Muscle of leg (tissue), 16 donors: ENCODE measurements around the gene NCOR2. TPM values are rescaled to one million over a fixed set of nuclear protein-coding genes. Genes with fewer than 3 reads are reported as not detected.

Experiments used
- DNase-seq: peaks from one replicate; pipeline ENCODE4 v3.0.0; 2013
- H3K27ac ChIP-seq: one replicate; pipeline ENCODE4 v1.5.1; 2013; ENCODE audit warnings: mild to moderate bottlenecking, low read length, control low read depth
- H3K27me3 ChIP-seq: one replicate; pipeline ENCODE4 v1.6.1; 2013; ENCODE audit warnings: low read length; ENCODE audit not compliant: control insufficient read depth, insufficient read depth
- H3K36me3 ChIP-seq: one replicate; pipeline ENCODE4 v1.6.1; 2013; ENCODE audit warnings: low read length; ENCODE audit not compliant: control insufficient read depth, insufficient read depth
- H3K4me1 ChIP-seq: one replicate; pipeline ENCODE4 v1.6.1; 2013; ENCODE audit warnings: low read length; ENCODE audit not compliant: control insufficient read depth, insufficient read depth
- H3K4me3 ChIP-seq: one replicate; pipeline ENCODE4 v1.5.1; 2013; ENCODE audit warnings: low read length, control low read depth
- H3K9me3 ChIP-seq: replicated peaks from 2 replicates; pipeline ENCODE4 v1.6.1; 2013; ENCODE audit warnings: low read depth, low read length; ENCODE audit not compliant: control insufficient read depth
- WGBS: methylation state at CpG from one replicate; pipeline ENCODE4 v1.1.5; 2013; ENCODE audit warnings: missing lambda C conversion rate; ENCODE audit not compliant: insufficient coverage; 5-methylcytosine and 5-hydroxymethylcytosine counted together
- long read RNA-seq, 11 donors: transcript quantifications; one replicate each; lab custom pipeline, GENCODE V29; 2026
- polyA plus RNA-seq, 8 donors: library from polyadenylated mRNA; unstranded; fragments of 120-200 nt; gene quantifications; one replicate each; pipeline versions ENCODE4 v1.2.1 to v1.2.3, GENCODE V29; 2013; ENCODE audit warnings: inconsistent platforms in 1 of 8, low replicate concordance in 1 of 8; ENCODE audit not compliant: insufficient read length in 8 of 8, insufficient read depth in 1 of 8
- total RNA-seq: library from RNA; stranded (reverse); fragments of 120-200 nt; gene quantifications from one replicate; pipeline ENCODE4 v1.2.4, GENCODE V29; 2013

Gene NCOR2
- total RNA-seq (48.1 TPM), polyA plus RNA-seq (100 to 1,000 TPM in 6 of 8 donors, 10 to 100 TPM in 2; 81.5 to 137 (median 117) TPM)
- long read RNA-seq, donor 1 = 0 reads
- long read RNA-seq, donor 2 = 0 reads
- long read RNA-seq, donor 3, partial matches to known transcripts = 41 of 45 reads
- long read RNA-seq, donor 3, other reads (novel, unspliced or antisense) = 0 of 45 reads
- long read RNA-seq, donor 4, partial matches to known transcripts = 6 of 8 reads
- long read RNA-seq, donor 4, other reads (novel, unspliced or antisense) = 0 of 8 reads
- long read RNA-seq, donor 5, partial matches to known transcripts = 50 of 56 reads
- long read RNA-seq, donor 5, other reads (novel, unspliced or antisense) = 0 of 56 reads
- long read RNA-seq, donor 6, partial matches to known transcripts = 20 of 21 reads
- long read RNA-seq, donor 6, other reads (novel, unspliced or antisense) = 0 of 21 reads
- long read RNA-seq, donor 7, partial matches to known transcripts = 5 of 8 reads
- long read RNA-seq, donor 7, other reads (novel, unspliced or antisense) = 0 of 8 reads
- long read RNA-seq, donor 8, partial matches to known transcripts = 12 of 15 reads
- long read RNA-seq, donor 8, other reads (novel, unspliced or antisense) = 0 of 15 reads
- long read RNA-seq, donor 9, partial matches to known transcripts = 13 of 13 reads
- long read RNA-seq, donor 9, other reads (novel, unspliced or antisense) = 0 of 13 reads
- long read RNA-seq, donor 10, partial matches to known transcripts = 45 of 50 reads
- long read RNA-seq, donor 10, other reads (novel, unspliced or antisense) = 0 of 50 reads
- long read RNA-seq, donor 11, partial matches to known transcripts = 17 of 20 reads
- long read RNA-seq, donor 11, other reads (novel, unspliced or antisense) = 0 of 20 reads

DNA sequence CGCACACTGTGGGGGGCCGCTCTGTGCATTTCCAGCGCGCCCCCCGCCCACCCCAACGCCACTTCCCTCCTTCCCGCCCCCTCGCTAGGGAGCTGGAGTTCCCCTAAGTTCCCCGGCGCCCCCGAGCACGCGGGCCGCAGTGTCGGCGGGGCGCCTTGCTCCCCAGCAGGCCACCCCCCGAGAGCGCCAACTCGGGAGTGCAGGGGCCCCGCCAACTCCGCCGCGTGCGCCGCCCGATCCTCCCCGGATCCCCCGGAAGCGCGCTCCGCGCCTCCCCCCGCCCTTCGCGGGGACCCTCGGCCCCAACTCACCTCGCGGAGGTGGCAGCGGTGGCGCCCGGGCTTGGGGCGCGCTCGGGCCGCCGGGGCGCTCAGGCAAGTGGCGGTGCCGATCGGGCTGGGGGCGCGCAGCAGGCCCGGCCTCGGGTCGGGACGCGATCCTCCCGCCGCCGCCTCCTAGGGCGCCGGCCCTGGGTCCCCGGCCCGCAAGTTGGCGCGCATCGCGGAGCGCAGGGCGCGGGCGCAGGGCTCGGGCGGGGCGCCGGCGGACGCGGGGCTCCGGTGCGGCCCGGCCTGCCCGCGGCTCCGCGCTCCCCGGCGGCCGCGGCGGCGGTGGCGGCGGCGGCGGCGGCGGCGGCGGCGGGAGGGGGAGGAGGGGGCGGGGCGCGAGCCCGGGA is at the start of gene NCOR2:
NCOR2 (minus strand) TSS at position 616 of the 676 bp plus-strand sequence. CDS start 72,361 bp downstream, outside the sequence.
- H3K36me3 ChIP-seq = no peaks in the 10 kb centered on the region
- H3K27ac ChIP-seq = peak within 1 kb of the TSS; percentile 97
- WGBS = under 1% methylated on average over 84 of the region's 106 CpGs
- H3K9me3 ChIP-seq = no peaks in the 10 kb centered on the region
- no peaks in the 10 kb centered on the region for H3K27me3 ChIP-seq
- peaks cover 51% of the 10 kb centered on the region for H3K4me1 ChIP-seq
- peak within 1 kb of the TSS; percentile 97 for H3K4me3 ChIP-seq
- peak; percentile 61 for DNase-seq

DNA sequence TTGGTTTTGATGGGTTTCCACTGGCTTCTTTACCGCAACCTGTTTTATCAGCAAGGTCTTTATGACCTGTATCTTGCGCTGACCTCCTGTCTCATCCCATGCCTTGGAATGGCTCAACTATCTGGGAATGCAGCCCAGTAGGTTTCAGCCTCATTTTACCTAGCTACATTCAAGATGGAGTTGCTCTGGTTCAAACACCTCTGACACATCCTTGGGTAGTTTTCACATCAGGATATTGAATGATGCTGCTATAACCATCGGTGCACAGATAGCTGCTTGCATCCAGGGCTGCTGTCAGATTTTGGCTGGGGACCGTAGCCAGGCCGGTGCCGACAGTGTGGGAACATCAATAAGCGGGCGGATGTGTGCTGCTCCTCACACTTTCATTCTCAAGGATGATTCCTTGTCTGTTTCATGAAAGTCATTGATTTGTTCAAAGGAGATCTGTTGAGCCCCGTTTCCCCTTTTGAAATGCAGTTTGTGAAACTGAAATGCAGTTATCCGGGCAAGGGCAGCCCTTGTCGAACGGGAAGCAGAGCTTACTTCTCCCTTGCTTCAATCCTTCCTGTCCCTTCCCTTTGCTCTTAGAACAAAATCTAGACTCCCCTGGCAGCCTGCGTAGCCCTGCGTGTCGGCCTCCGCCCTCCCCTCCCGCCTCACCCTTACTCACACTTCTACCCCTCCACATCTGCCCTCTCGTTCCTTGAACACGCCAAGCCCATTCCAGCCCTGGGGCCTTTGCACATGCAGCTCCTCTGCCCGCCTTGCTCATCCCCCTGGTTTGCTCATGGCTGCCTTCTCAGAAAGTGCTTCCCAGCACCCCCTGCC is 49.2 kb upstream of the NCOR2 start:
- Histone ChIP-seq H3K4me1 (peaks cover 15% of the 10 kb centered on the region), H3K4me3 (no peak overlapping the region), H3K36me3 (no peaks in the 10 kb centered on the region), H3K9me3 (peaks cover 9% of the 10 kb centered on the region), H3K27me3 (peaks cover 5% of the 10 kb centered on the region), H3K27ac (no peak overlapping the region)
- no peak for DNase-seq
- WGBS = 65% methylated on average over 14 of the region's 20 CpGs

DNA sequence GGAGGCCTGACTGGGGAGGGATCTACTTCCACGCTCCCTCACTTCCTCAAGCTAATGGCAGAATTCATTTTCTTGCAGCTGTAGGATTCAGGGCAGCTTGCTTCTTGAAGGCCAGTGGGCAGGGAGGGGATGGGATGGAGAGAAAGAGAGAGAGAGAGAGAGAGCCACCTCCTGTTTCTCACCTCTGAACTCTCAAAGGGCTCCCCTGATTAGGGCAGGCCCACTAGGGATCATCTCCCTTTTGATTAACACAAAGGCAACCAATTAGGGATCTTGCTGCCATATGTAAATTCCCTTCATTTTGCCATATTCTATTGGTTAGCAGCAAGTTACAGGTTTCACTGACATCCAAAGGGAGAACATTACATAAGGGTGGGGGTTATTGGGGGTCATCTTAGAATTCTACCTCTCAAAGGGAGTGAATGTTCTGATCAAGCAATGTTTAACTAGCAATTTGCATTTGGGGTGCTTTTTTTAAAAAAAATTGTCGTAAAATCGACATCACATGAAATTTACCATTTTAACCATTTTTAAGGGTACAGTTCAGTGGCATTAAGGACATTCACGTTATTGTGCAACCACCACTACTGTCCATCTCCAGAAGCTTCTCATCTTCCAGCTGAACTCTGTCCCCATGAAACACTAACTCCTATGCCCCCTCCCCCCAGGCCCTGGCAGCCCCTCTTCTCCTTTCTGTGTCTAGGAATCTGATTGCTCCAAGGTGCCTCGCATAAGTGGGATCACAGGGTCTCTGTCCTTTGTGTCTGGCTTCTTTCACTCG is 47.3 kb upstream of the NCOR2 start:
- Histone ChIP-seq H3K36me3 (no peaks in the 10 kb centered on the region), H3K4me3 (no peak overlapping the region), H3K4me1 (peaks cover 11% of the 10 kb centered on the region), H3K27ac (no peak overlapping the region), H3K27me3 (peaks cover 5% of the 10 kb centered on the region), H3K9me3 (peaks cover 9% of the 10 kb centered on the region)
- no peak for DNase-seq
- WGBS = 82% methylated on average over 3 of the region's 6 CpGs

DNA sequence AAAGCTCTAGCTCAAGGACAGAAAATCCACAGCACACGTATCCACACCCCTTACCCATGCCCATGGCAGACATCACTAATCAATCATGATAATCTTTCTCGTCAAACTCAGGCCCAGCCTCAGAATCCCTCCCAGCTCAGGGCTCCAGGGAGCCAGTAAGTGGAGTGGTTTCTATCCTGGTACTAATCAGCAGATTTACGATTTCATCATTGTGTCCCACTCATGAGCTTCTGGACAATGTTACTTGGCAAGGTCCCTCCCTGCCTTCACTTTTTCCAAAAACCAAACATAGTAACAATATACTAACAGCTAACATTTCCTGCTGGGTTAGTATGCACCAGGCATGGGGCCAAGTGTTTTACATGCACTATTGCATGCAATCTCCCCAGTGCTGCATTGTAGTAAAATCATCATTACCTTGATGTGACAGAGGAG is 45.8 kb upstream of the NCOR2 start:
- Histone ChIP-seq H3K27ac (peak overlapping the region; percentile 13), H3K27me3 (peaks cover 5% of the 10 kb centered on the region), H3K36me3 (no peaks in the 10 kb centered on the region), H3K4me1 (peaks cover 26% of the 10 kb centered on the region), H3K4me3 (no peak overlapping the region), H3K9me3 (peaks cover 9% of the 10 kb centered on the region)
- 20% methylated on average over 1 of the region's 3 CpGs for WGBS
- DNase-seq = peak; percentile 79

DNA sequence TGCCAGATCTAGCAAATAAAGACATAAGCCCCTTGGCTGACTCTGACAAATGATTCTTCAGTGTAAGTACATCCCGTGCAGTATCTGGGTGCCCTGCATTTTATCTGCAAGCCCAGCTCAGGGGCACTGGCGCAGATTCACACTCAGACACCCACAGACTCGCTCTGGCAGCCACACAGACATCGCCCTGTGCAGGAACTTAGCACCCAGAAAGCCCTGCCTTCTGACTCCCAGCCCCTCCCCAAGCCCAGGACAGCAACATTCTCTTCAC is 44.9 kb upstream of the NCOR2 start:
- no peaks in the 10 kb centered on the region for H3K36me3 ChIP-seq
- no peak overlapping the region for H3K4me3 ChIP-seq
- 74% methylated on average over 4 of the region's 4 CpGs for WGBS
- no peak overlapping the region for H3K27ac ChIP-seq
- peaks cover 23% of the 10 kb centered on the region for H3K4me1 ChIP-seq
- DNase-seq = no peak
- H3K9me3 ChIP-seq = peaks cover 9% of the 10 kb centered on the region
- peaks cover 2% of the 10 kb centered on the region for H3K27me3 ChIP-seq

DNA sequence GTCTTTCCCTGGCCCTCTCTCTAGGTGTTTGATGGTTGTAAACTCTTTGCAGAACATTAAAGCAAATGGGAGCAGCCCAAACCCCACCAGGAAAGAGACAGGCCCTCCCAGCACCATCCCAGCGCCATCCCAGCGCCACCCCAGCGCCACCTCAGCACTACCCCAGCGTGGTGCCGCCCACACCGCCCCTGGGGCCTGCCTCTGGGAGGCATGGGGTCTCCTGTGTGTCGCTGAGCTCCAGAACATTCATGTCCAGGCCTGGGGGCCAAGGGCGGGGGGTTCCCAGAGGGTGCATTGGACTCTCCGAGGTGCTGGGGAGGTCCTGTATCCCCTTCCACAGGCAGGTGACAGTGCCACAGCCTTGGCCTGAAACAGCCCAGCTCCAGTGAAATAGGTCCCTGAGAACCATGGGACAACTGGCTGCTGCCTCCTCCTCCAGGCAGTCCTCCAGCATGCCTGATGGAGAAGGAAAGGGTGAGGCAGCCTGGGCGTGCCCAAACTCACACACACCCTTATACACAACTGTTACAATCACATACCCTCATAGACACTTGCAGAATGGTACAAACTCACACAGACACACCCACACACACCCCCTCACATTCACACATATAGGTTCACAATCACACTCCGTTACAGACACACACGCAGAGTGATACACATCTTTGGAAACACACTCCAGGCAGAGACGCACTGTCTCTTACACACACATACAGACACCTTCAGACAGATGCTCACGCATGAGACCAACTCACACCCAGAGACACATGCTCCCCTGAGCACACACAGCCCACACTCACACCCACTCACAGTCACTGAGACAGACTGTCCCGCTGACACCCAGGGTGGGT is 44.4 kb upstream of the NCOR2 start:
- Histone ChIP-seq H3K36me3 (no peaks in the 10 kb centered on the region), H3K9me3 (peaks cover 9% of the 10 kb centered on the region), H3K27ac (no peak overlapping the region), H3K27me3 (peaks cover 2% of the 10 kb centered on the region), H3K4me3 (no peak overlapping the region), H3K4me1 (peaks cover 23% of the 10 kb centered on the region)
- WGBS = 88% methylated on average over 11 of the region's 15 CpGs
- DNase-seq = no peak

DNA sequence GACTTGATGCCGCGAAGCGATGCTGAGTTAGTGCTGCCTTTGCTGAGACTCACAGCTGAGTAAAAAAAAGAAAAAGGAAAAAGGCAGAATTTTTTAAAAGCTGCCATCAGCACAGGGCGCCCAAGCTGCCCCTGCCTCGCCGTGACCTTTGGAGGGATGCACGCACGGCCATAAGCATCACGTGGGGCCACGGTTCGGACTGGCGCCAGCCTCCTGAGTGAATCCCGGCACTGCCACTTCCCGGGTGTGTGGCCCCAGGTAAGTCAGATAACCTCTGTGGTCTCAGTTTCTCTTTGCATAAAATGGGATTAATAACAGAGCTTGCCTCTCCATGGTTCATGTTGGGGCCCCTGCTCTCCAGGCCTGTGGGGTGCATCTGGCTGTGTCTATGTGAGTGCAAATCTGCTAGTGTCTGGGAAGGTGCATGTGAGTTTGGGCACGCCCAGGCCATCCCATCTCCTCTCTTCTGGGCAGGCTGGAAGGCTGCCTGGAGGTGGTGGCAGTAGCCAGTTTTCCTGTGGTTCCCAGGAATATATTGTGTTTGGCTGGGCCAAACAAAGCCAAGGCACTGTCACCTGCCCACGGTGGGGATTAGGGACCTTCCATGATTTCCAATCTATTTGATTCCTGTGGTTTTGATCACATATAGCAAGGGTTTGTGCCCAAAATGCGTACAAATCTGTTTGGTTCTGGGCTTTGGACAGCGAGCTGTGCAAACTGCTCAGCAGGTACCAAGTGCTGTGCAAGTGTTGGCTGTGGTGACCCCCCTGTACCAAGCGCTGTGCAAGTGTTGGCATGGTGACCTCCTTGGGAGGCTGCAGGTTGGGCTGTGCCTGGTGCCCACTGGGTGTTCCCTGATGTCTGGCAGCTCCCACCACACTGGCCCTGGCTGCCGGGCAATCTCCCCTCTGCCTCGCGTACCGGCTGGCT is 43.5 kb upstream of the NCOR2 start:
- 83% methylated on average over 19 of the region's 23 CpGs for WGBS

More for the DNA sequence above, 43.5 kb upstream of the NCOR2 start:
- Histone ChIP-seq H3K9me3 (peaks cover 11% of the 10 kb centered on the region), H3K36me3 (no peaks in the 10 kb centered on the region), H3K4me1 (peaks cover 24% of the 10 kb centered on the region), H3K4me3 (no peak overlapping the region), H3K27me3 (peaks cover 2% of the 10 kb centered on the region), H3K27ac (no peak overlapping the region)
- no peak for DNase-seq
